ENCODE measurements around the gene ZC3H7B.

- no peak for TF ChIP-seq CTCF (conservative IDR thresholded peaks at IDR 0.05; ENCODE audit: low read depth in 2 of 2)
- TF ChIP-seq ETS1 (IDR thresholded peaks at IDR 0.05): no peak
These were observed 80.8 kb downstream of the ZC3H7B start for GRCh38 chr22:41382098-41382578.
